ENCODE results near the gene SNCA. TPM values are rescaled to one million over a fixed set of nuclear protein-coding genes. Genes with fewer than 3 reads are reported as not detected.

SNCA gene
- total RNA-seq (10 to 100 TPM in 3 of 9 donors, 1 to 10 TPM in 5, not detected in 1; 1.5 to 28.6 (median 4.5) TPM), polyA plus RNA-seq (1 to 10 TPM; 3.4 to 9.0 (median 5.4) TPM)
- long read RNA-seq, donor 1, partial matches to known transcripts, result 0 of 4 reads
- long read RNA-seq, donor 1, other reads (novel, unspliced or antisense), result 0 of 4 reads
- long read RNA-seq, donor 2, transcript SNCA-205 (6 exons, 1,290 nt), result major isoform, 5 of 6 reads
- long read RNA-seq, donor 2, partial matches to known transcripts, result 0 of 6 reads
- long read RNA-seq, donor 2, other reads (novel, unspliced or antisense), result 0 of 6 reads
- long read RNA-seq, donor 3, transcript SNCA-205 (6 exons, 1,290 nt), result major isoform, 5 of 6 reads
- long read RNA-seq, donor 3, partial matches to known transcripts, result 0 of 6 reads
- long read RNA-seq, donor 3, other reads (novel, unspliced or antisense), result 0 of 6 reads
- long read RNA-seq, donor 4, partial matches to known transcripts, result 0 of 6 reads
- long read RNA-seq, donor 4, other reads (novel, unspliced or antisense), result 1 of 6 reads
- long read RNA-seq, donor 5, transcript SNCA-205 (6 exons, 1,290 nt), result major isoform, 7 of 9 reads
- long read RNA-seq, donor 5, partial matches to known transcripts, result 0 of 9 reads
- long read RNA-seq, donor 5, other reads (novel, unspliced or antisense), result 1 of 9 reads
- long read RNA-seq, donor 6, transcript SNCA-205 (6 exons, 1,290 nt), result major isoform, 6 of 7 reads
- long read RNA-seq, donor 6, partial matches to known transcripts, result 0 of 7 reads
- long read RNA-seq, donor 6, other reads (novel, unspliced or antisense), result 0 of 7 reads
- long read RNA-seq, donor 7, transcript SNCA-205 (6 exons, 1,290 nt), result major isoform, 9 of 9 reads
- long read RNA-seq, donor 7, partial matches to known transcripts, result 0 of 9 reads
- long read RNA-seq, donor 7, other reads (novel, unspliced or antisense), result 0 of 9 reads
- long read RNA-seq, donor 8, transcript SNCA-205 (6 exons, 1,290 nt), result major isoform, 9 of 11 reads
- long read RNA-seq, donor 8, partial matches to known transcripts, result 0 of 11 reads
- long read RNA-seq, donor 8, other reads (novel, unspliced or antisense), result 0 of 11 reads
- long read RNA-seq, donor 9, partial matches to known transcripts, result 0 of 4 reads
- long read RNA-seq, donor 9, other reads (novel, unspliced or antisense), result 0 of 4 reads
- long read RNA-seq, donor 10, transcript SNCA-205 (6 exons, 1,290 nt), result major isoform, 9 of 10 reads
- long read RNA-seq, donor 10, partial matches to known transcripts, result 0 of 10 reads
- long read RNA-seq, donor 10, other reads (novel, unspliced or antisense), result 0 of 10 reads

GRCh38 chr4:89836897-89837384 lies at the start of gene SNCA:
Gene SNCA, minus strand, starts transcription at chr4:89837161. Its CDS starts 1,494 bp downstream, at chr4:89835667.
- peak; percentile 37 to 73 (median 58) for DNase-seq
- TF ChIP-seq POLR2A (IDR thresholded peaks at IDR 0.05) (no peak), CTCF (IDR thresholded peaks at IDR 0.05) (no peak)
- H3K4me3 ChIP-seq, result peak within 1 kb of the TSS in 2 of 4 donors; percentile 29 to 55
- H3K4me1 ChIP-seq (replicated peaks in 1 of 2), result peaks cover 4 to 17% of the 10 kb centered on the region in 2 donors
- 1 to 3% (median 1%) methylated on average over 27 to 48 of the region's 48 CpGs for WGBS, 4 donors
- peaks cover 40% of the 10 kb centered on the region for H3K27me3 ChIP-seq
- H3K27ac ChIP-seq, result peak within 1 kb of the TSS in 1 of 5 donors; percentile 32
- intact Hi-C loops (cut with DNase I), result no loop called here
- no peaks in the 10 kb centered on the region for H3K36me3 ChIP-seq (replicated peaks in 1 of 2)
- H3K9me3 ChIP-seq (replicated peaks in 1 of 3), result no peaks in the 10 kb centered on the region

GRCh38 chr4:89879215-89879614 lies 42.3 kb upstream of the SNCA start:
- Histone ChIP-seq H3K4me3 (no peak overlapping the region), H3K4me1 (replicated peaks in 1 of 2) (no peaks in the 10 kb centered on the region), H3K9me3 (replicated peaks in 1 of 3) (no peaks in the 10 kb centered on the region), H3K36me3 (replicated peaks in 1 of 2) (no peaks in the 10 kb centered on the region), H3K27ac (no peak overlapping the region), H3K27me3 (no peaks in the 10 kb centered on the region)
- TF ChIP-seq POLR2A (IDR thresholded peaks at IDR 0.05) (no peak), CTCF (IDR thresholded peaks at IDR 0.05) (no peak)
- DNase-seq, result no peak
- WGBS, 4 donors, result 83 to 91% (median 85%) methylated on average over 4 of the region's 4 CpGs
- intact Hi-C loops (cut with DNase I), result no loop called here

- DNase-seq, result no peak
- Histone ChIP-seq H3K27me3 (no peaks in the 10 kb centered on the region), H3K4me1 (replicated peaks in 1 of 2) (no peaks in the 10 kb centered on the region), H3K36me3 (replicated peaks in 1 of 2) (no peaks in the 10 kb centered on the region), H3K4me3 (no peak overlapping the region), H3K9me3 (replicated peaks in 1 of 3) (no peaks in the 10 kb centered on the region), H3K27ac (no peak overlapping the region)
- intact Hi-C loops (cut with DNase I), result no loop called here
- TF ChIP-seq CTCF (IDR thresholded peaks at IDR 0.05) (no peak), POLR2A (IDR thresholded peaks at IDR 0.05) (no peak)
- WGBS, 4 donors, result 44 to 68% (median 47%) methylated on average over 1 of the region's 1 CpG
These were observed 41.6 kb upstream of the SNCA start for GRCh38 chr4:89878611-89879010.
